ENCODE measurements around the gene NDUFV3.
"Not testable (repeated sequence)": the region's sequence is repeated elsewhere in the genome, so short reads cannot be mapped to it uniquely, and the experiment has no call there.

NDUFV3 gene

DNA sequence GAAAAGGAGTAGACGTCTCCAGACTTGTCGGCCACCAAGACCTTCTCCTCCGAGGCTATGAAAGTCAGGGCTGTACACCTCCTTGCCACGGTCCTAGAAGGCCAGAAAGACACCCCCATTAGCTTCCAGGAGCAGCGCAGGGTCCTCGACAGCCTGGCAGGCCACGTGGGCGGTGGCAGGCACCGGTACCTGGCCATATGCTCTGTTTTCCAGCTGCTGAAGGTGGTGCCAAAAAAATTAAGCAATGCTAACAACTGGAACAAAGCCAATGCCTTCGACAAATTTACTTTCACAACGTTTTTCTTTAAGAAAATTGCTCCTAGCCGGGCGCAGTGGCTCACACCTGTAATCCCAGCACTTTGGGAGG is 29.6 kb upstream of the NDUFV3 start:
- POLR2A ChIA-PET, result no interaction called here
- CTCF ChIA-PET, result no interaction called here

DNA sequence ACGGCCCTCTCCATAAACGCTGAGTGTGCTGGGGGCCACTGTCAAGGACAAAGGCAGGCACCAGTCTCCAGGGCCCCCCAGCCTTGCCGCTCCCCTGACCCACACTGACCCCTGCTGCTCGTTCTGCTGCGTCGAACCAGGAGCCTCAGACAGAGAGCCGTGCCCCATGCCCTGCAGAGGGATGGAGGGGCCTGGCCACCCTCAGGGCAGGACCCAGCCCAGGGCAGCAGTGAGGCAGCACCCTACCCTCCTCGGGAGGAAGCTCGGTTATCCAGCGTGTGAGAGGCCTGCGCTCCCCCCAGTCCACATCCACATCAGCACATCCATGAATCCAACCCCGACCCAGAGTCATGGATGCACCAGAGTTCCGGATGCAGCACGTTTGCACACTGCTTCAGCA is 28.8 kb upstream of the NDUFV3 start:
- CTCF ChIA-PET, result no interaction called here
- POLR2A ChIA-PET, result no interaction called here
- no peak for DNase-seq (ENCODE audit: extremely low spot score)
- TF ChIP-seq, protein P1, sequence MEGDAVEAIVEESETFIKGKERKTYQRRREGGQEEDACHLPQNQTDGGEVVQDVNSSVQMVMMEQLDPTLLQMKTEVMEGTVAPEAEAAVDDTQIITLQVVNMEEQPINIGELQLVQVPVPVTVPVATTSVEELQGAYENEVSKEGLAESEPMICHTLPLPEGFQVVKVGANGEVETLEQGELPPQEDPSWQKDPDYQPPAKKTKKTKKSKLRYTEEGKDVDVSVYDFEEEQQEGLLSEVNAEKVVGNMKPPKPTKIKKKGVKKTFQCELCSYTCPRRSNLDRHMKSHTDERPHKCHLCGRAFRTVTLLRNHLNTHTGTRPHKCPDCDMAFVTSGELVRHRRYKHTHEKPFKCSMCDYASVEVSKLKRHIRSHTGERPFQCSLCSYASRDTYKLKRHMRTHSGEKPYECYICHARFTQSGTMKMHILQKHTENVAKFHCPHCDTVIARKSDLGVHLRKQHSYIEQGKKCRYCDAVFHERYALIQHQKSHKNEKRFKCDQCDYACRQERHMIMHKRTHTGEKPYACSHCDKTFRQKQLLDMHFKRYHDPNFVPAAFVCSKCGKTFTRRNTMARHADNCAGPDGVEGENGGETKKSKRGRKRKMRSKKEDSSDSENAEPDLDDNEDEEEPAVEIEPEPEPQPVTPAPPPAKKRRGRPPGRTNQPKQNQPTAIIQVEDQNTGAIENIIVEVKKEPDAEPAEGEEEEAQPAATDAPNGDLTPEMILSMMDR (IDR thresholded peaks at IDR 0.05; ENCODE audit: control extremely low read depth, extremely low read depth, low read depth, missing control alignments), result no peak

More for the DNA sequence above, 29.6 kb upstream of the NDUFV3 start:
- DNase-seq (ENCODE audit: extremely low spot score), result no peak
- TF ChIP-seq, protein P1 (IDR thresholded peaks at IDR 0.05; ENCODE audit: control extremely low read depth, extremely low read depth, low read depth, missing control alignments), result no peak

DNA sequence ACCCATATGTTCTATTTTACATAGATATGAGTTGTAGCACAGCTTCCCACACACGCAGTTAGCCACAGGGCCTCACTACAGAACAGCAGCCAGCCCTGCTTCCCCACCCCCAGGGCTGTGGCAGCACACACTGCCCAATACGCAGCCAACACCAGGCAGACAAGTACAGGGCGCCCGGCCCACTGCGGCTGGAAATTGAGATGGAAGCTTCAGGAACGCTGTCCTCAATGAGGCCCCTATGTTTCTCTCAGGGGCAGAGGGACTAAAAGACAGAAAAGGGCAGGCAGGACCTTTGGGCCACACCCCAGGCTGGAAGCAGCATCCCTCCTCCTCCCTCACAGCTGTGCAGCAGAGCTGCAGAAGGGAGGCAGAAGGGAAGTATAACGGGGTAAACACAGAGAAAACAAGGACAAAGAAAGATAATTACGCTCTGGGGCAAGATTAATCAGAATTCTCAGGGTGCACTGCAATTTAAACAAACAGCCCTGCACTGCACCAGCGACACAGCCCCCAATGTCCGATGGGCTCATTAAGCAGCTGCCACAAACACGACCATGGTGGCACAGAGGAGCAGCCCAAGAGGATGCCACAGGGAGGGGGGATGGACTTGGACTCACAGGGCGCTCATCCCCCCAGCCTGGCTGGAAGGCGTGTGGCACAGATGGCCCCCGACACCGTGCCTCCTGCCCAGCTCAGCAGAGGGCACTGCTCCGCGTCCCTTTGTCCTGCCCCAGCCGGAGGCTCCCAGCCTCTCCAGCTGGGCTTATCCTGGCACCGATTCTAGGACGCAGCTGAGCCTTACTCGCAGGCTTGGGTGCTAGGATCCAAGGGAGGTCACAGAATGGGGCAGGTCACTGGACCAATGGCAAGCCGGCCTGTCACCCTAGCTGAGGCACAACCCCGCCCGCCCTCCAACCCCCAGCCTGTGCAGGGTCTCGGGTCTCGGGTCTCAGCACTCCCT is 28.0 kb upstream of the NDUFV3 start:
- TF ChIP-seq, protein P1 (IDR thresholded peaks at IDR 0.05; ENCODE audit: control extremely low read depth, extremely low read depth, low read depth, missing control alignments), result no peak
- DNase-seq (ENCODE audit: extremely low spot score), result no peak
- ChIA-PET POLR2A (no interaction called here), CTCF (no interaction called here)

DNA sequence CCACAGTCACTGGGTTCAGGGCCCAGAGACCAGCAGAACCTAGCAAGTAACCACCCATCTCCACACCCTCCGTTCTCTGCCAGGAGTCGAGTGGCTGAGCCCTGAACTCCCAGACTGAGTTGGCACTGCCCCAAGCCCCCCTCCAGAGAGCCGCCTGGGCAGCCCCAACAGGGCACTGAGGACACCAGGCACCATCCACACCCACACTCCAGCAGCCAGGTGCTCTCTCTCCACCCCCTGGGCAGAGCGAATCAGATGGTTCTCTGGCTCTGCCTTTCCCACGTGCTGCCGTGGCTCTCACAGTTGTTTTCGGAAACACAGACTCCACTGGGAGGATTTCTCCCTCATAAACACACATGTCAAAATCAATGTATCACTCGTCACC is 27.3 kb upstream of the NDUFV3 start:
- CTCF ChIA-PET, result no interaction called here
- TF ChIP-seq, protein P1 (IDR thresholded peaks at IDR 0.05; ENCODE audit: control extremely low read depth, extremely low read depth, low read depth, missing control alignments), result no peak
- POLR2A ChIA-PET, result no interaction called here
- no peak for DNase-seq (ENCODE audit: extremely low spot score)

DNA sequence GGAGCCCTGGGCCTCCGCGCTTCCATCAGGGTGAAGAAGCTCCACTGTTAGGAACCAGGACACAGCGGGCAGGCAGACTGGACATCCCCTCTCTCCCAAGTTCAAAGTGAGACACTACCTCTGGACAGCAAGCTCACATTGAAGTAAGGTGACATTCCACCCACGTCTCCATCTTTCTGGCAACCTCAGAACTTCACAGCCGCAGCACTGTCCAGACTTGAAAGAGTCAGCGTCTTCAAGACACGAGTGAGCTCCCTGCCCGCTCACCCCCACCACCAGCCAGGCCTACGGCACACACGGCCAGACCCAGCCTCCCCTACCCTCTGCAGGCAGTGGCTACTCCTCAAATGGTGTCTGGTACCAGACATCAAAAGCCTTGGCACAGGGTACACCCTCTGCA is 24.9 kb upstream of the NDUFV3 start:
- TF ChIP-seq, protein P1 (IDR thresholded peaks at IDR 0.05; ENCODE audit: control extremely low read depth, extremely low read depth, low read depth, missing control alignments), result no peak
- no peak for DNase-seq (ENCODE audit: extremely low spot score)
- POLR2A ChIA-PET, result no interaction called here
- CTCF ChIA-PET, result no interaction called here

DNA sequence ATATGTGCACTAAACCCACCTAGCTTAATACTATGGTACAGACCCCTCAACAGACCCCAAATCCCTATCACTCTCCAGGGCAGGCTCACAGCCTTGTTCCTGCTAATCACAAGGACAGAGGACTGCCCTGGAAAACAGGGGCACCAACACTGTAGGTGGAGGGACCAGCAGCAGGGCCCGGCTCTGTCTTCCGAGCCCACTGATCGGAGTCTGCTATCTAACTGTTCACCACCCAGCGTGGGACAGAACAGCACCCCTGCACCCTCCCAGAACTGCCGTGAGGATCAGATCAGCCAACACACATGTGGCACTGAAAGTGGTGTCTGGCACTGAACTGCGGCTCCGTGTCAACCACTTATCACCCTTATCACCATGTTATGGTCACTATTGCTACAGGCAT is 20.0 kb upstream of the NDUFV3 start:
- TF ChIP-seq, protein P1 (IDR thresholded peaks at IDR 0.05; ENCODE audit: control extremely low read depth, extremely low read depth, low read depth, missing control alignments), result no peak
- DNase-seq (ENCODE audit: extremely low spot score), result no peak
- POLR2A ChIA-PET, result no interaction called here
- CTCF ChIA-PET, result no interaction called here

DNA sequence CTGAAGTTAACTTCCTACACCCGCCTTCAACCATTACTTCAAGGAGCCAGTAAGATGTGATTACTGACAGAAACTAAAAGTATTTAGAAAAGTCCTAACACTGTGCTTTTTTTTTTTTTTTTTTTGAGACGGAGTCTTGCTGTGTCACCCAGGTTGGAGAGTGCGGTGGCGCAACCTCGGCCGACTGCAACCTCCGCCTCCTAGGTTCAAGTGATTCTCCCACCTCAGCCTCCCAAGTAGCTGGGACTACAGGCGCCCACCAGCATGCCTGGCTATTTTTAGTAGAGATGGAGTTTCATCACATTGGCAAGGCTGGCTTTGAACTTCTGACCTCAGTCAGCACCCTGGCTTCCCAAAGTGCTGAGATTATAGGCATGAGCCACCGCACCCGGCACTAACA is 17.3 kb upstream of the NDUFV3 start:
- POLR2A ChIA-PET; CTCF ChIA-PET; DNase-seq (ENCODE audit: extremely low spot score): not testable (repeated sequence)
